Thyroid gland (tissue), 4 donors: Measurements from ENCODE around the gene MYD88. TPM values are rescaled to one million over a fixed set of nuclear protein-coding genes. Genes with fewer than 3 reads are reported as not detected.

Experiments
- DNase-seq, 2 donors: peaks; one replicate each; pipeline ENCODE4 v3.0.0-alpha.2; 2019
- H3K27ac ChIP-seq, 3 donors: fragments of 200-600 bp; sonication (generic); 1 replicate in 2 of 3; 2 replicates in 1 of 3; pipeline ENCODE4 v1.5.1; 2016 to 2019; ENCODE audit warnings: mild to moderate bottlenecking in 1 of 3, moderate library complexity in 1 of 3
- H3K27me3 ChIP-seq: fragments of 200-600 bp; sonication (generic); one replicate; pipeline ENCODE4 v1.5.1; 2019
- H3K36me3 ChIP-seq, 2 donors: fragments of 200-600 bp; sonication (generic); one replicate each; pipeline ENCODE4 v1.5.1; 2016 to 2019
- H3K4me1 ChIP-seq, 2 donors: fragments of 200-600 bp; sonication (generic); one replicate each; pipeline ENCODE4 v1.5.1; 2017 to 2019
- H3K4me3 ChIP-seq, 3 donors: fragments of 200-600 bp; sonication (generic); replicated peaks in 1 of 3; 1 replicate in 2 of 3; 2 replicates in 1 of 3; pipeline ENCODE4 v1.5.1; 2016; ENCODE audit warnings: mild to moderate bottlenecking in 1 of 3
- H3K9me3 ChIP-seq: fragments of 200-600 bp; sonication (generic); one replicate; pipeline ENCODE4 v1.5.1; 2017
- POLR2A ChIP-seq, 2 donors: fragments of 450-650 bp; IDR thresholded peaks; one replicate each; pipeline ENCODE4 v1.6.1; 2017; ENCODE audit warnings: antibody characterized with exemption in 2 of 2, mild to moderate bottlenecking in 2 of 2, moderate library complexity in 1 of 2
- WGBS, 2 donors: methylation state at CpG; one replicate each; pipeline ENCODE4 v1.1.5; 2017; 5-methylcytosine and 5-hydroxymethylcytosine counted together
- intact Hi-C: fragments of 100-400 bp; cut with DNase I; formaldehyde crosslinking; loops from one replicate; pipeline ENCODE4 v1.15.1; 2023
- total RNA-seq, 4 donors: library from RNA; depleted of rRNA; stranded (reverse); fragments of >200 nt; gene quantifications; one replicate each; pipeline ENCODE4 v1.2.3, GENCODE V29; 2016
- TF ChIP-seq, protein P1 (sequence below), 6 experiments: fragments of 200-600 bp in 3 of 6; fragments of 450-650 bp in 3 of 6; sonication (generic) in 3 of 6; IDR thresholded peaks; one replicate each; pipeline ENCODE4 v1.5.1; 2016 to 2019; ENCODE audit warnings: antibody characterized with exemption in 6 of 6, mild to moderate bottlenecking in 2 of 6, inconsistent platforms in 1 of 6, moderate library complexity in 1 of 6

MYD88 gene
- total RNA-seq, 4 donors from 2014 or later = 18.0 to 23.8 (median 20.2) TPM

DNA sequence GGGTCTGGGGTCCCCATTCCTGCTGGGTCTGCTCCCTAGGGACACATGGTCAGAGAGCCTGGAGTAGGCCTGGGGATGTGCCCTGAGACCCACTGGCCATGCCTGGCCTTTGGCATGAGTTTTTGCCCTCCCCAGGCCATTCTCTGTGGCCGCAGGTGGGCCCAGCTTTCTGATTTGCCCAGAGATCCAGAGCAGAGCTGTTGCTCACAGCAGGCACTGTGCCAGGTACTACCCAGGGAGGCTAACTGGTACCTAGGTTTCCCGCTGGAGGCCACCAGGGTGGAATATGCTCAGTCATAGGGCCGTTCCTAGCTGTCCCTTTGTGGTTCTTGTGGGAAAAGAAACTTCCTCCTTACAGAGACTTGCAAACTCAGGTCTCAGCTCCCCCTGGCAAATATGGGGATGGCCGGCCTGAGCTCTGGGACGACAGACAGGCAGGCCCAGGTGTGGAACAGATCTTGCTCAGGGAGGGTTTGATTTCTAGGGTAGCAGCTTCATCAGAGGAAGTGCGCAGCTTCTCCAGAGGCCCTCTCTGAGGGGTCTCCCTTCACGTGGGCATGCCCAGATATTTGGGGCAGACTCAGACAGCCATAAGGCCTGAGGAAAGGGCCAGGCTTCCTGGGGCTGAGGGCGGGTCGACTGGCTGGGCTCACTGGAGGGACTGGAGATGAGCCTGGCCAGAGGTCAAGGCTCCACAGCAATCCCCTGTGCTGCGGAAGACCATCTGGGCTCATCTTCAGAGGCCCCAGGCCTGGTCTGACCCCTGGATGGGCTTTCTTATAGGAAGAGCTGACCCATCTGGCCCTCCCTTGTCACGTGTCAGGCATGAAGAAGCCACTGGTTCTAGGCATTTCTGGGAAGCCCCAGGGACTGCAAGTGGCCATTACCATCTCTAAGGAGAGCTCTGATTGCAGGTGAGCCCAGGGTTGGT is 29.5 kb upstream of the MYD88 start:
- TF ChIP-seq, protein P1, sequence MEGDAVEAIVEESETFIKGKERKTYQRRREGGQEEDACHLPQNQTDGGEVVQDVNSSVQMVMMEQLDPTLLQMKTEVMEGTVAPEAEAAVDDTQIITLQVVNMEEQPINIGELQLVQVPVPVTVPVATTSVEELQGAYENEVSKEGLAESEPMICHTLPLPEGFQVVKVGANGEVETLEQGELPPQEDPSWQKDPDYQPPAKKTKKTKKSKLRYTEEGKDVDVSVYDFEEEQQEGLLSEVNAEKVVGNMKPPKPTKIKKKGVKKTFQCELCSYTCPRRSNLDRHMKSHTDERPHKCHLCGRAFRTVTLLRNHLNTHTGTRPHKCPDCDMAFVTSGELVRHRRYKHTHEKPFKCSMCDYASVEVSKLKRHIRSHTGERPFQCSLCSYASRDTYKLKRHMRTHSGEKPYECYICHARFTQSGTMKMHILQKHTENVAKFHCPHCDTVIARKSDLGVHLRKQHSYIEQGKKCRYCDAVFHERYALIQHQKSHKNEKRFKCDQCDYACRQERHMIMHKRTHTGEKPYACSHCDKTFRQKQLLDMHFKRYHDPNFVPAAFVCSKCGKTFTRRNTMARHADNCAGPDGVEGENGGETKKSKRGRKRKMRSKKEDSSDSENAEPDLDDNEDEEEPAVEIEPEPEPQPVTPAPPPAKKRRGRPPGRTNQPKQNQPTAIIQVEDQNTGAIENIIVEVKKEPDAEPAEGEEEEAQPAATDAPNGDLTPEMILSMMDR (IDR thresholded peaks at IDR 0.05) = no peak
- no peak for TF ChIP-seq POLR2A (IDR thresholded peaks at IDR 0.05)
- Histone ChIP-seq H3K36me3 (no peaks in the 10 kb centered on the region), H3K4me1 (no peaks in the 10 kb centered on the region), H3K27ac (no peak overlapping the region), H3K27me3 (no peaks in the 10 kb centered on the region), H3K9me3 (no peaks in the 10 kb centered on the region), H3K4me3 (no peak overlapping the region)
- DNase-seq = no peak
- intact Hi-C loops = no loop called here
- WGBS, 2 donors = 87 to 88% methylated on average over 11 of the region's 11 CpGs

DNA sequence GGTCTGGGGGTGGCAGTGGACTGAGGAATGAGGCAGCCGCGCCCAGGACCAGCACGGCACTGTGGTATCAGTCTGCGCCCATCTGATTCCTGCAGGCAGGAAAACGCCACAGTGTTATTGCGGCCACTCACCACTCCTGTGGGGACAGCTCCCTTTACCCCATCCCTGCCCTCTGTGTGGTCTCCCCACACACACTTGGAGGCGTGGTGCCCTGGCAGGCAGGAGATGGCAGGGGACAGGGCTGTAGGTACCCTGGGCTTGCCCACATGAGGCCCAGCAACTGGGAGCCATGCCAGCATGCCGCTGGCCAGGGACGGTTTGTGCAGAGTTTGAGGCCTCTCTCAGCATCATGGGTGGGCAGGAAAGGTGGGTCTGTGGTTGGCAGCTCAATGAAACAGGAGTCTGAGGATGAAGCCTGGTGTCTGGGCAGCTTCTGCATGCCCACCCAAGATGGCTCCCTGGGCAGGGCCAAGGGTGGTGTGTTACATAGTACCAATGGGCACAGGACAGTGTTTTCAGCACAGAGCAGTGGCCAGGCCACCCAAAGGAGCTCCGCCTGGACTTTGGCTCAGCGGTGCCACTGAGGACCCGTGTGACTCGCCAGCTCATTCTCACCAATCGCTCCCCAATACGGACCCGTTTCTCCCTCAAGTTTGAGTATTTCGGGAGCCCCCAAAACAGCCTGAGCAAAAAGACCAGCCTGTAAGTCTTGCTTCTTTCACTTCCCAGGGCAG is 28.7 kb upstream of the MYD88 start:
- Histone ChIP-seq H3K27me3 (no peaks in the 10 kb centered on the region), H3K36me3 (no peaks in the 10 kb centered on the region), H3K4me1 (no peaks in the 10 kb centered on the region), H3K4me3 (no peak overlapping the region), H3K9me3 (no peaks in the 10 kb centered on the region), H3K27ac (no peak overlapping the region)
- intact Hi-C loops = no loop called here
- 95 to 96% methylated on average over 15 to 17 of the region's 17 CpGs for WGBS, 2 donors
- TF ChIP-seq, protein P1 (IDR thresholded peaks at IDR 0.05) = no peak
- no peak for TF ChIP-seq POLR2A (IDR thresholded peaks at IDR 0.05)
- DNase-seq = no peak

DNA sequence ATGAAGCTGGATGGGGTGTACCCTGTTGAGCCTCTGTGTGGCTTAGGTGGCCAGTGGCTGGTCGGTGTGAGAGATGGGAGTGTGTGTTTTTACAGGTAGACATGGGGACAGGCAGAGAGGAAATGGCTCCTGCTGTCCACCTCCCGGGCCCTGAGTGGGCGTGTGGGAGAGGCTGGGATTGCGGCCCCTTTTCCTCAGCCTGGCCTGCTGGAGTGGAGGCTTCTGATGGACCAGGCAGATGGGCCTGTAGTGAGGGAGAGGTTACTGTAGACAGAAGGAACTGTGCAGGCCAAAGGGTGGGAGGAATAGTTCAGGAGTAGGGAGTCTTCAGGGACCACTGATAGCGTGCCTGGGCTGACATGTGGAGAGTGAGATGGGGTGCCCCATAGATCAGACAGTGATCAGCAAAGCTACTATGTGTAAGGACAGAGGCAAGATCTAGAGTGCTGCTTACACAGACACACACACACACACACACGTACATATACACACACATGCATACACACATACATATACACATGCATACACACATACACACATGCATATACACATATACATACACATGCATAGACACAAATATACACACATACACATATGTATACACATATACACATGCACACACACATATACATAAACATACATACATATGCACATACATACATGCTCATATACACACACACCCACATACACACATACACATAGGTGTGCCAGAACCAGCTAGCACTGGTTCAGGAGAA is 28.0 kb upstream of the MYD88 start:
- H3K27me3 ChIP-seq = no peaks in the 10 kb centered on the region
- no peaks in the 10 kb centered on the region for H3K4me1 ChIP-seq
- no peak overlapping the region for H3K27ac ChIP-seq

GRCh38 chr3:38111201-38111600 is 27.3 kb upstream of the MYD88 start:
- DNase-seq = no peak
- H3K36me3 ChIP-seq = no peaks in the 10 kb centered on the region
- no peaks in the 10 kb centered on the region for H3K27me3 ChIP-seq
- intact Hi-C loops = no loop called here
- H3K27ac ChIP-seq = no peak overlapping the region
- no peaks in the 10 kb centered on the region for H3K4me1 ChIP-seq
- TF ChIP-seq, protein P1 (IDR thresholded peaks at IDR 0.05) = no peak
- no peak for TF ChIP-seq POLR2A (IDR thresholded peaks at IDR 0.05)
- H3K4me3 ChIP-seq = no peak overlapping the region
- no peaks in the 10 kb centered on the region for H3K9me3 ChIP-seq
- WGBS, 2 donors = 92 to 93% methylated on average over 4 of the region's 4 CpGs

More for the DNA sequence above, 28.0 kb upstream of the MYD88 start:
- 80 to 93% methylated on average over 5 to 6 of the region's 6 CpGs for WGBS, 2 donors
- no peak overlapping the region for H3K4me3 ChIP-seq
- intact Hi-C loops = no loop called here
- H3K9me3 ChIP-seq = no peaks in the 10 kb centered on the region
- no peak for DNase-seq
- TF ChIP-seq POLR2A (IDR thresholded peaks at IDR 0.05) = no peak
- TF ChIP-seq, protein P1 (IDR thresholded peaks at IDR 0.05) = no peak
- no peaks in the 10 kb centered on the region for H3K36me3 ChIP-seq
